Liver (tissue), 9 donors: Measurements from ENCODE around the gene LY6G6C. TPM values are rescaled to one million over a fixed set of nuclear protein-coding genes. Genes with fewer than 3 reads are reported as not detected.

Source experiments
- DNase-seq: peaks from one replicate; pipeline ENCODE4 v3.0.0-alpha.2; 2017; ENCODE audit warnings: low spot score
- H3K27ac ChIP-seq, 2 donors: one replicate each; pipeline ENCODE4 v1.7.0; 2013; ENCODE audit warnings: inconsistent platforms in 2 of 2, low read length in 2 of 2, control low read depth in 1 of 2, low read depth in 1 of 2, mild to moderate bottlenecking in 1 of 2
- H3K27me3 ChIP-seq, 4 donors: one replicate each; pipeline versions ENCODE4 v1.6.1 to v1.7.0; 2013; ENCODE audit warnings: low read length in 3 of 4, inconsistent platforms in 1 of 4, mild to moderate bottlenecking in 1 of 4, moderate library complexity in 1 of 4; ENCODE audit not compliant: control insufficient read depth in 4 of 4, insufficient read depth in 4 of 4
- H3K36me3 ChIP-seq, 4 donors: one replicate each; pipeline versions ENCODE4 v1.6.1 to v1.7.0; 2013; ENCODE audit warnings: low read length in 3 of 4, mild to moderate bottlenecking in 3 of 4, low read depth in 1 of 4, moderate library complexity in 1 of 4; ENCODE audit not compliant: control insufficient read depth in 4 of 4, insufficient read depth in 3 of 4
- H3K4me1 ChIP-seq, 4 donors: one replicate each; pipeline versions ENCODE4 v1.6.1 to v1.7.0; 2013; ENCODE audit warnings: low read length in 3 of 4, mild to moderate bottlenecking in 3 of 4, moderate library complexity in 1 of 4; ENCODE audit not compliant: control insufficient read depth in 4 of 4, insufficient read depth in 4 of 4
- H3K4me3 ChIP-seq, 3 donors: one replicate each; pipeline versions ENCODE4 v1.6.1 to v1.7.0; 2013; ENCODE audit warnings: low read length in 3 of 3, control low read depth in 1 of 3, low read depth in 1 of 3, mild to moderate bottlenecking in 1 of 3
- H3K9ac ChIP-seq, 2 donors: one replicate each; pipeline ENCODE4 v1.7.0; 2013; ENCODE audit warnings: low read length in 2 of 2, mild to moderate bottlenecking in 2 of 2, moderate library complexity in 2 of 2, control low read depth in 1 of 2, low read depth in 1 of 2
- H3K9me3 ChIP-seq, 4 donors: one replicate each; pipeline versions ENCODE4 v1.6.1 to v1.7.0; 2013; ENCODE audit warnings: low read length in 3 of 4; ENCODE audit not compliant: control insufficient read depth in 4 of 4
- CTCF ChIP-seq: fragments of 150-350 bp; IDR thresholded peaks from 2 replicates; pipeline ENCODE4 v1.5.1; 2017; ENCODE audit warnings: improper control_type of control experiment, low read depth, low read length; ENCODE audit not compliant: missing input control
- EGR1 ChIP-seq, 2 donors: IDR thresholded peaks; 2 replicates each; pipeline ENCODE4 v1.6.1; 2016 to 2018; ENCODE audit warnings: antibody characterized with exemption in 2 of 2, low read depth in 2 of 2
- FOXA1 ChIP-seq: IDR thresholded peaks from 2 replicates; pipeline ENCODE4 v1.6.1; 2016; ENCODE audit warnings: antibody characterized with exemption
- FOXA2 ChIP-seq: IDR thresholded peaks from 2 replicates; pipeline ENCODE4 v1.6.1; 2016; ENCODE audit warnings: antibody characterized with exemption
- GABPA ChIP-seq, 2 donors: IDR thresholded peaks in 1 of 2; conservative IDR thresholded peaks in 1 of 2; 2 replicates each; pipeline ENCODE4 v1.6.1; 2016; ENCODE audit warnings: antibody characterized with exemption in 2 of 2, mild to moderate bottlenecking in 1 of 2, moderate library complexity in 1 of 2
- HNF4A ChIP-seq, 2 donors: conservative IDR thresholded peaks; 2 replicates each; pipeline ENCODE4 v1.6.1; 2016; ENCODE audit warnings: antibody characterized with exemption in 2 of 2, mild to moderate bottlenecking in 2 of 2
- HNF4G ChIP-seq: IDR thresholded peaks from 2 replicates; pipeline ENCODE4 v1.6.1; 2016; ENCODE audit warnings: antibody characterized with exemption
- JUND ChIP-seq, 2 donors: IDR thresholded peaks; 2 replicates each; pipeline ENCODE4 v1.6.1; 2016; ENCODE audit warnings: antibody characterized with exemption in 2 of 2
- NR2F2 ChIP-seq: IDR thresholded peaks from 2 replicates; pipeline ENCODE4 v1.6.1; 2016; ENCODE audit warnings: antibody characterized with exemption
- RAD21 ChIP-seq, 2 donors: IDR thresholded peaks; 2 replicates each; pipeline ENCODE4 v1.6.1; 2016; ENCODE audit warnings: antibody characterized with exemption in 2 of 2, mild to moderate bottlenecking in 2 of 2
- RXRA ChIP-seq, 2 donors: IDR thresholded peaks; 2 replicates each; pipeline ENCODE4 v1.6.1; 2017 to 2018; ENCODE audit warnings: antibody characterized with exemption in 2 of 2, mild to moderate bottlenecking in 1 of 2
- SP1 ChIP-seq: IDR thresholded peaks from 2 replicates; pipeline ENCODE4 v1.6.1; 2018; ENCODE audit warnings: antibody characterized with exemption, mild to moderate bottlenecking
- TAF1 ChIP-seq: conservative IDR thresholded peaks from 2 replicates; pipeline ENCODE4 v1.6.1; 2016; ENCODE audit warnings: antibody characterized with exemption, mild to moderate bottlenecking
- YY1 ChIP-seq: IDR thresholded peaks from 2 replicates; pipeline ENCODE4 v1.6.1; 2016; ENCODE audit warnings: antibody characterized with exemption, mild to moderate bottlenecking
- WGBS: extraction: QIAGEN DNeasy Blood & Tissue Kit; methylation state at CpG from one replicate; pipeline ENCODE4 v1.1.7; 2013; 5-methylcytosine and 5-hydroxymethylcytosine counted together
- polyA plus RNA-seq, 2 donors: library from polyadenylated mRNA; stranded (reverse) in 1 of 2; unstranded in 1 of 2; fragments of 200-250 nt in 1 of 2; fragments of >200 nt in 1 of 2; fragmentation: Nextera tagmentation in 1 of 2; extraction: Ambion mirVana in 1 of 2; gene quantifications; one replicate each; pipeline versions ENCODE4 v1.2.1 to v1.2.3, GENCODE V29; 2013 to 2015
- total RNA-seq, 2 donors: library from RNA; depleted of rRNA; stranded (reverse); fragments of >200 nt; gene quantifications; one replicate each; pipeline ENCODE4 v1.2.3, GENCODE V29; 2014
- donor health status: healthy.
- donor health status: healthy.
- donor health status: healthy.
- donor health status: healthy.
- donor health status: healthy.

Gene LY6G6C
- total and polyA plus RNA-seq, 4 donors = not detected

GRCh38 chr6:31692886-31693285 is 28.7 kb downstream of the LY6G6C start:
- no peak for TF ChIP-seq RXRA (IDR thresholded peaks at IDR 0.05)
- Histone ChIP-seq H3K27ac (no peak overlapping the region), H3K9me3 (no peaks in the 10 kb centered on the region), H3K36me3 (peaks cover 8 to 74% (median 56%) of the 10 kb centered on the region in 4 donors), H3K9ac (no peak overlapping the region), H3K4me3 (no peak overlapping the region), H3K27me3 (no peaks in the 10 kb centered on the region), H3K4me1 (no peaks in the 10 kb centered on the region)
- DNase-seq = no peak
- WGBS = 93% methylated on average over 9 of the region's 9 CpGs

GRCh38 chr6:31692353-31692752 is 29.2 kb downstream of the LY6G6C start:
- Histone ChIP-seq H3K27me3 (no peaks in the 10 kb centered on the region), H3K36me3 (peaks cover 10 to 80% (median 59%) of the 10 kb centered on the region in 4 donors), H3K9me3 (no peaks in the 10 kb centered on the region), H3K4me1 (no peaks in the 10 kb centered on the region), H3K27ac (no peak overlapping the region), H3K9ac (no peak overlapping the region), H3K4me3 (no peak overlapping the region)
- TF ChIP-seq YY1 = no peak
- TF ChIP-seq FOXA1 = no peak
- TF ChIP-seq HNF4G = no peak
- no peak for TF ChIP-seq GABPA (IDR thresholded peaks at IDR 0.05 in 1 of 2, conservative IDR thresholded peaks at IDR 0.05 in 1 of 2)
- no peak for TF ChIP-seq HNF4A (conservative IDR thresholded peaks at IDR 0.05)
- TF ChIP-seq EGR1 (IDR thresholded peaks at IDR 0.05; ENCODE audit: low read depth in 2 of 2) = no peak
- no peak for TF ChIP-seq CTCF
- TF ChIP-seq NR2F2 = no peak
- no peak for TF ChIP-seq FOXA2
- no peak for TF ChIP-seq RXRA (IDR thresholded peaks at IDR 0.05)
- TF ChIP-seq TAF1 = no peak
- no peak for TF ChIP-seq RAD21 (IDR thresholded peaks at IDR 0.05)
- WGBS = 90% methylated on average over 4 of the region's 4 CpGs
- no peak for DNase-seq

- Histone ChIP-seq H3K4me3 (no peak overlapping the region), H3K27me3 (no peaks in the 10 kb centered on the region), H3K36me3 (peaks cover 7 to 84% (median 62%) of the 10 kb centered on the region in 4 donors), H3K9me3 (no peaks in the 10 kb centered on the region), H3K27ac (no peak overlapping the region), H3K9ac (no peak overlapping the region), H3K4me1 (no peaks in the 10 kb centered on the region)
- DNase-seq = no peak
- no peak for TF ChIP-seq CTCF
- no peak for TF ChIP-seq YY1
- TF ChIP-seq SP1 = no peak
- TF ChIP-seq HNF4A (conservative IDR thresholded peaks at IDR 0.05) = no peak
- TF ChIP-seq RAD21 (IDR thresholded peaks at IDR 0.05) = no peak
- TF ChIP-seq FOXA1 = no peak
- TF ChIP-seq EGR1 (IDR thresholded peaks at IDR 0.05; ENCODE audit: low read depth in 2 of 2) = no peak
- TF ChIP-seq JUND (IDR thresholded peaks at IDR 0.05) = no peak
- TF ChIP-seq NR2F2 = no peak
- TF ChIP-seq HNF4G = no peak
- WGBS = 96% methylated on average over 12 of the region's 12 CpGs
Measured at GRCh38 chr6:31691564-31692108, 29.9 kb downstream of the LY6G6C start.
